Urothelium cell line (cell line): Measurements from ENCODE around the gene ZNF609.
A peak's percentile ranks its signal among the peaks of the same experiment; 100 is the strongest.
"Not testable (repeated sequence)": the region's sequence is repeated elsewhere in the genome, so short reads cannot be mapped to it uniquely, and the experiment has no call there.

Source experiments
- DNase-seq: peaks from one replicate; pipeline ENCODE4 v3.0.0; 2011; ENCODE audit warnings: low spot score, mixed read lengths
- FAIRE-seq: peaks from 2 replicates; lab custom pipeline; 2011; peaks lifted over from hg19 to GRCh38; lab: Jason Lieb, UNC

ZNF609 gene

GRCh38 chr15:64639744-64640143 is 179.4 kb downstream of the ZNF609 start:
- DNase-seq, FAIRE-seq: not testable (repeated sequence)

GRCh38 chr15:64640146-64640871 is 179.9 kb downstream of the ZNF609 start:
- DNase-seq (no peak), FAIRE-seq (no peak)

GRCh38 chr15:64642875-64643274 is 182.5 kb downstream of the ZNF609 start:
- FAIRE-seq (no peak), DNase-seq (no peak)

- DNase-seq = no peak
- FAIRE-seq = no peak
These were observed 183.3 kb downstream of the ZNF609 start for GRCh38 chr15:64643685-64644084.

- not testable (repeated sequence) for FAIRE-seq, DNase-seq
These were observed 184.4 kb downstream of the ZNF609 start for GRCh38 chr15:64644811-64645210.

GRCh38 chr15:64645995-64646394 is 185.6 kb downstream of the ZNF609 start:
- DNase-seq = no peak
- no peak for FAIRE-seq

- DNase-seq (no peak), FAIRE-seq (no peak)
These were observed 187.0 kb downstream of the ZNF609 start for GRCh38 chr15:64647367-64647766.

GRCh38 chr15:64650552-64650951 is 190.2 kb downstream of the ZNF609 start:
- no peak for DNase-seq
- no peak for FAIRE-seq

- FAIRE-seq (no peak), DNase-seq (no peak)
These were observed 191.3 kb downstream of the ZNF609 start for GRCh38 chr15:64651601-64652191.

GRCh38 chr15:64653757-64654156 is 193.4 kb downstream of the ZNF609 start:
- DNase-seq (no peak), FAIRE-seq (no peak)

GRCh38 chr15:64656508-64656907 is 196.1 kb downstream of the ZNF609 start:
- DNase-seq = no peak
- no peak for FAIRE-seq

GRCh38 chr15:64665179-64665578 is 204.8 kb downstream of the ZNF609 start:
- no peak for DNase-seq
- FAIRE-seq = no peak

GRCh38 chr15:64667736-64668161 is 207.4 kb downstream of the ZNF609 start:
- DNase-seq = no peak
- FAIRE-seq = no peak

GRCh38 chr15:64673866-64674265 is 213.5 kb downstream of the ZNF609 start:
- DNase-seq (no peak), FAIRE-seq (no peak)

- FAIRE-seq (peak; percentile 53), DNase-seq (no peak)
These were observed 217.9 kb downstream of the ZNF609 start for GRCh38 chr15:64678126-64678819.

- no peak for DNase-seq
- no peak for FAIRE-seq
These were observed 219.7 kb downstream of the ZNF609 start for GRCh38 chr15:64680097-64680496.

GRCh38 chr15:64681424-64682024 is 221.1 kb downstream of the ZNF609 start:
- DNase-seq (peak; percentile 87), FAIRE-seq (no peak)

- FAIRE-seq (no peak), DNase-seq (no peak)
These were observed 221.9 kb downstream of the ZNF609 start for GRCh38 chr15:64682255-64682654.

- DNase-seq = no peak
- no peak for FAIRE-seq
These were observed 223.0 kb downstream of the ZNF609 start for GRCh38 chr15:64683378-64683777.

GRCh38 chr15:64685230-64685888 is 225.0 kb downstream of the ZNF609 start:
- DNase-seq (no peak), FAIRE-seq (no peak)

- FAIRE-seq = no peak
These were observed 225.9 kb downstream of the ZNF609 start for GRCh38 chr15:64686130-64686735.

More at GRCh38 chr15:64686130-64686735, 225.9 kb downstream of the ZNF609 start:
- DNase-seq = peak; percentile 65
